ENCODE results near the gene DEAF1. TPM values are rescaled to one million over a fixed set of nuclear protein-coding genes. Genes with fewer than 3 reads are reported as not detected.
A peak's percentile ranks its signal among the peaks of the same experiment; 100 is the strongest.

The DEAF1 gene
- total and polyA plus RNA-seq, 2 of the 13 experiments (the other 11 are each of a cell fraction or from before 2014, with no cell fraction given) = 22.3 to 29.6 TPM

GRCh38 chr11:708511-708910 is 13.5 kb upstream of the DEAF1 start (continued):
- TF ChIP-seq ZNF318 (CRISPR knock-in tag; IDR thresholded peaks at IDR 0.05) = no peak
- TF ChIP-seq, protein P1, sequence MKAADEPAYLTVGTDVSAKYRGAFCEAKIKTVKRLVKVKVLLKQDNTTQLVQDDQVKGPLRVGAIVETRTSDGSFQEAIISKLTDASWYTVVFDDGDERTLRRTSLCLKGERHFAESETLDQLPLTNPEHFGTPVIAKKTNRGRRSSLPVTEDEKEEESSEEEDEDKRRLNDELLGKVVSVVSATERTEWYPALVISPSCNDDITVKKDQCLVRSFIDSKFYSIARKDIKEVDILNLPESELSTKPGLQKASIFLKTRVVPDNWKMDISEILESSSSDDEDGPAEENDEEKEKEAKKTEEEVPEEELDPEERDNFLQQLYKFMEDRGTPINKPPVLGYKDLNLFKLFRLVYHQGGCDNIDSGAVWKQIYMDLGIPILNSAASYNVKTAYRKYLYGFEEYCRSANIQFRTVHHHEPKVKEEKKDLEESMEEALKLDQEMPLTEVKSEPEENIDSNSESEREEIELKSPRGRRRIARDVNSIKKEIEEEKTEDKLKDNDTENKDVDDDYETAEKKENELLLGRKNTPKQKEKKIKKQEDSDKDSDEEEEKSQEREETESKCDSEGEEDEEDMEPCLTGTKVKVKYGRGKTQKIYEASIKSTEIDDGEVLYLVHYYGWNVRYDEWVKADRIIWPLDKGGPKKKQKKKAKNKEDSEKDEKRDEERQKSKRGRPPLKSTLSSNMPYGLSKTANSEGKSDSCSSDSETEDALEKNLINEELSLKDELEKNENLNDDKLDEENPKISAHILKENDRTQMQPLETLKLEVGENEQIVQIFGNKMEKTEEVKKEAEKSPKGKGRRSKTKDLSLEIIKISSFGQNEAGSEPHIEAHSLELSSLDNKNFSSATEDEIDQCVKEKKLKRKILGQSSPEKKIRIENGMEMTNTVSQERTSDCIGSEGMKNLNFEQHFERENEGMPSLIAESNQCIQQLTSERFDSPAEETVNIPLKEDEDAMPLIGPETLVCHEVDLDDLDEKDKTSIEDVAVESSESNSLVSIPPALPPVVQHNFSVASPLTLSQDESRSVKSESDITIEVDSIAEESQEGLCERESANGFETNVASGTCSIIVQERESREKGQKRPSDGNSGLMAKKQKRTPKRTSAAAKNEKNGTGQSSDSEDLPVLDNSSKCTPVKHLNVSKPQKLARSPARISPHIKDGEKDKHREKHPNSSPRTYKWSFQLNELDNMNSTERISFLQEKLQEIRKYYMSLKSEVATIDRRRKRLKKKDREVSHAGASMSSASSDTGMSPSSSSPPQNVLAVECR (CRISPR knock-in tag; IDR thresholded peaks at IDR 0.05; ENCODE audit: borderline replicate concordance) = no peak
- TF ChIP-seq, protein P2, sequence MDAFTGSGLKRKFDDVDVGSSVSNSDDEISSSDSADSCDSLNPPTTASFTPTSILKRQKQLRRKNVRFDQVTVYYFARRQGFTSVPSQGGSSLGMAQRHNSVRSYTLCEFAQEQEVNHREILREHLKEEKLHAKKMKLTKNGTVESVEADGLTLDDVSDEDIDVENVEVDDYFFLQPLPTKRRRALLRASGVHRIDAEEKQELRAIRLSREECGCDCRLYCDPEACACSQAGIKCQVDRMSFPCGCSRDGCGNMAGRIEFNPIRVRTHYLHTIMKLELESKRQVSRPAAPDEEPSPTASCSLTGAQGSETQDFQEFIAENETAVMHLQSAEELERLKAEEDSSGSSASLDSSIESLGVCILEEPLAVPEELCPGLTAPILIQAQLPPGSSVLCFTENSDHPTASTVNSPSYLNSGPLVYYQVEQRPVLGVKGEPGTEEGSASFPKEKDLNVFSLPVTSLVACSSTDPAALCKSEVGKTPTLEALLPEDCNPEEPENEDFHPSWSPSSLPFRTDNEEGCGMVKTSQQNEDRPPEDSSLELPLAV (CRISPR knock-in tag; conservative IDR thresholded peaks at IDR 0.05; ENCODE audit: low read depth) = no peak
- no peak for TF ChIP-seq ZNF720 (CRISPR knock-in tag; IDR thresholded peaks at IDR 0.05)
- TF ChIP-seq ZSCAN25 (CRISPR knock-in tag; IDR thresholded peaks at IDR 0.05) = peak; percentile 89; the same call in 1 of the 2 replicates
- no peak for TF ChIP-seq ZNF205 (CRISPR knock-in tag; IDR thresholded peaks at IDR 0.05)
- no peak for TF ChIP-seq HINFP (CRISPR knock-in tag; IDR thresholded peaks at IDR 0.05; ENCODE audit: low read depth)
- no peak for TF ChIP-seq ZSCAN30 (CRISPR knock-in tag; IDR thresholded peaks at IDR 0.05)
